T-helper 1 cell treated with Interleukin-12 subunit alpha and Interleukin-12 subunit beta and Interleukin-4 antibody, amounts not matched to agents 30 μg/mL and 1 μg/mL, for 36 hours (primary cell): ENCODE results near the gene SEC14L3.

ENCODE experiments used
- H3K27ac Mint-ChIP-seq: one replicate; pipeline ENCODE4 v1.8.0; 2021; ENCODE audit warnings: mild to moderate bottlenecking, mixed read lengths
- H3K27me3 Mint-ChIP-seq: one replicate; pipeline ENCODE4 v1.8.0; 2021; ENCODE audit warnings: low read depth, mixed read lengths
- H3K36me3 Mint-ChIP-seq: one replicate; pipeline ENCODE4 v1.8.0; 2021; ENCODE audit warnings: low read depth, mixed read lengths
- H3K4me1 Mint-ChIP-seq: one replicate; pipeline ENCODE4 v1.8.0; 2021; ENCODE audit warnings: low read depth, mixed read lengths
- H3K4me3 Mint-ChIP-seq: one replicate; pipeline ENCODE4 v1.8.0; 2021; ENCODE audit warnings: mild to moderate bottlenecking, moderate library complexity, mixed read lengths
- H3K9me3 Mint-ChIP-seq: one replicate; pipeline ENCODE4 v1.8.0; 2021; ENCODE audit warnings: mixed read lengths

The SEC14L3 gene

DNA sequence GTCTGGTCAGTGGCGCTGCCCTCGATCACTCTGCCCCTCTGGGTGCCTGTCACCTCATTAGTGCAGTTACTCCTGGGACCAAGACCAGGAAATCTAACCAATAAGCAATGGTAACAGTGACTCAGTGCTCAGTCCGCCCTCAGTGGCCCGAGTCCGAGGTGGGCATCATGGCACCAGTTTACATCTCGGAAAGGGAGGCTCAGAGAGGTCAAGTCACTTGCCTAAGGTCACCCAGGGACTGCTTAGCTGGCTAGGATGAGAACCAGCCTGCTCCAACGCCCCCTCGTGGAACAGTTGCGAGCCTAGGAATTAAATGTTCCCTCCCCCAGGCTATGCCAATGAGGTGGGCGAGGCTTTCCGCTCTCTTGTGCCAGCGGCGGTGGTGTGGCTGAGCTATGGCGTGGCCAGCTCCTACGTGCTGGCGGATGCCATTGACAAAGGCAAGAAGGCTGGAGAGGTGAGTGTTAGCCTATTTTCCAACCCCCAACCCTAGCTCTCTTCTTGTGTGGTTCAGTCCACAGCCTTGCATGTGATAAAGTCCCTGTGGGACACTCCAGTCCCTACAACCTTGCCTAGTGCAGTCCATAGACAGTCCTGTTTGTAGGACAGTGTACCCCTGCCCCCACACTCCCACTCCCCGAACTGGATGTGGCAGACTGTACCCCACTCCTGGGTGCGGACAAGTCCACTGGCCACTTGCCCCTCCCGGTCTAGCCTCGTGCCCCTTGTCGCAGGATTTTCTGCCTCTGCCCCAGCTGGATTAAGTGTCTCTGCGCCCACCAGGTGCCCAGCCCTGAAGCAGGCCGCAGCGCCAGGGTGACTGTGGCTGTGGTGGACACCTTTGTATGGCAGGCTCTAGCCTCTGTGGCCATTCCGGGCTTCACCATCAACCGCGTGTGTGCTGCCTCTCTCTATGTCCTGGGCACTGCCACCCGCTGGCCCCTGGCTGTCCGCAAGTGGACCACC lies 45.1 kb downstream of the SEC14L3 start:
- Mint-ChIP-seq H3K27ac (peak overlapping the region; percentile 92), H3K36me3 (peaks cover 17% of the 10 kb centered on the region), H3K9me3 (no peaks in the 10 kb centered on the region), H3K4me1 (peaks cover 38% of the 10 kb centered on the region), H3K4me3 (peak overlapping the region; percentile 90), H3K27me3 (no peaks in the 10 kb centered on the region)

GRCh38 chr22:30425616-30426387 lies 46.0 kb downstream of the SEC14L3 start, which contains the start of gene MTFP1:
Gene MTFP1 (plus strand): TSS chr22:30425768. CDS start chr22:30425880, 112 bp downstream.
- peaks cover 44% of the 10 kb centered on the region for H3K4me1 Mint-ChIP-seq
- H3K27me3 Mint-ChIP-seq, result no peaks in the 10 kb centered on the region
- H3K27ac Mint-ChIP-seq, result peak within 1 kb of the TSS; percentile 95
- H3K36me3 Mint-ChIP-seq, result peaks cover 21% of the 10 kb centered on the region
- no peaks in the 10 kb centered on the region for H3K9me3 Mint-ChIP-seq
- peak within 1 kb of the TSS; percentile 94 for H3K4me3 Mint-ChIP-seq

- Mint-ChIP-seq H3K9me3 (no peaks in the 10 kb centered on the region), H3K27me3 (no peaks in the 10 kb centered on the region), H3K27ac (peak overlapping the region; percentile 92), H3K36me3 (peaks cover 24% of the 10 kb centered on the region), H3K4me3 (peak overlapping the region; percentile 90), H3K4me1 (peaks cover 49% of the 10 kb centered on the region)
These were observed 46.5 kb downstream of the SEC14L3 start for GRCh38 chr22:30425327-30425615.

DNA sequence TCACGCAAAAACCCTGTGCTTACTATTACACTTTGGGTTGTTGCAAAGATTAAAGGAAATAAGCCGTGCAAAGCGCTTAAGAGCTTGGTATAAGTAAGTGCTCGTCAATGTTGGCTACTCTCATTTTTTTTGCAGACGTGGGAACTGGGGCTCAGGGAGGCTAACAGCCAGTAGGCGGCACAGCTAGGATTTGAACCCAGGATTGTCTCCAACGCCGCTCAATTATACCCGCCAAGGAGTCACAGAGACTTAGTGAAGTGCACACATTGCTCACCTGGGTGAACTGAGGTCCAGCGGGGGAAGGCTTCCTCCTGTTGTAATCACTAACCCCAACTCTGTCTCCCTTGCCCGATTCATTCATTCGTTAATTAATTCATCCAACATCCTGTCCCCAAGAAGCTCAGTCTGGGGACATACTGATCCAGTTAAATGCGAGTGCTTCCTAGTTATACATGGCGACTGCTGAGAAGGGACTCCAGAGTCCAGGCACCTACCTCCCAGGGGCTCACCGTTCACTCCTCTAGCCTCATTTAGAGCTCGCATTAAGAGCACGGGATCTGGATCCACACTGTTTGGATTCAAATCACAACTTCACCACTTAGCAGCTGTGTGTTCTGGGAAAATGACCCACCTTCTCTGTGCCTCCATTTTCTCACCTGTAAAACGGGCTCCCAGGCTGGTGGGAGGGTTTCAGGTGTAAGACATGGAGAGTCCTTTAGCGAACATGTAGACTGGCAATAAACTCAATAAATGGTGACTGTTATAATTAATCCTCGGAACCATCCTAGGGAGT lies 47.1 kb downstream of the SEC14L3 start:
- H3K4me3 Mint-ChIP-seq, result peak overlapping the region; percentile 94
- H3K27ac Mint-ChIP-seq, result peak overlapping the region; percentile 95
- H3K4me1 Mint-ChIP-seq, result peaks cover 50% of the 10 kb centered on the region
- H3K9me3 Mint-ChIP-seq, result no peaks in the 10 kb centered on the region
- H3K27me3 Mint-ChIP-seq, result no peaks in the 10 kb centered on the region
- peaks cover 21% of the 10 kb centered on the region for H3K36me3 Mint-ChIP-seq

- Mint-ChIP-seq H3K27me3 (no peaks in the 10 kb centered on the region), H3K4me3 (peak overlapping the region; percentile 94), H3K4me1 (peaks cover 52% of the 10 kb centered on the region), H3K36me3 (peaks cover 21% of the 10 kb centered on the region), H3K9me3 (no peaks in the 10 kb centered on the region), H3K27ac (peak overlapping the region; percentile 95)
These were observed 47.8 kb downstream of the SEC14L3 start for GRCh38 chr22:30423959-30424533.

GRCh38 chr22:30423301-30423958 lies 48.4 kb downstream of the SEC14L3 start:
- peaks cover 24% of the 10 kb centered on the region for H3K36me3 Mint-ChIP-seq
- peaks cover 52% of the 10 kb centered on the region for H3K4me1 Mint-ChIP-seq
- no peaks in the 10 kb centered on the region for H3K9me3 Mint-ChIP-seq
- no peaks in the 10 kb centered on the region for H3K27me3 Mint-ChIP-seq
- H3K27ac Mint-ChIP-seq, result peak overlapping the region; percentile 95
- peak overlapping the region; percentile 94 for H3K4me3 Mint-ChIP-seq

DNA sequence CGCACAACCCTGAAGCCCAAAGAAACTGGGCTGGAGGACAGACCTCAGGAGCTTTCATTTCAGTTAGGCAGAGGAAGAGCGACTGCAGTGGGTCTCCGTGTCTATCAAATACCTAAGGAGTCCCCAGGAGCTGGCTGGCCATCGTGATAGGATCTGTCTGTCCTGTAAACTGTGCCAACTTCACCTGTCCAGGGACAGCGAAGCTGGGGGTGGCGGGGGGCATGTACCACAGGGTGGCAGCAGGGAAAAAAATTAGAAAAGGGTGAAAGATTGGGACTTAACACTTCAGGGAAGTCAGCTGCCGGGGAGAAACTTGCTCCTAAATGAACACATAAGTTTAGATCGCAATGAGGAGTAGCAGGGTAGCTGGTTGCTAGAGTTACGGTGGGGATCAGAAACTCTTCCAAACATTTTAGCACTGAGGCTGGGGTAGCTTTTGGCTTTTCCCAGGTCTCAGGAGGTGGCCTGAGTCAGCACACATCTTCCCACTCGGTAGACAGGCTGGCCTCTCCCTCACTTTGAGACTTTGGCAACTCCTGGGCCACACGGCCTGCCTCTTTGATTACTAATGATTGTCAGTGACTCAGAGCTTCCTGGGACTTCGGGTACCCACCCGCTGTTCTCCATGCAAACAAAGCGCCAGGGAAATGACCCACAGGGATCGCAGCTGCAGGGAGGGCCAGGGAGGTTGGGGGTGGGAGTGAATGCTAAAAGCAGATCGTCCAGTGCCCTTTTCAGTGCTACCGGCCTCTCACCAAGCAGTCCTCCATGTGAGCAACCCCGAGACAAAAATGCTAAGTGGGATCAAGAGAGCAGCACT lies 49.1 kb downstream of the SEC14L3 start:
- H3K36me3 Mint-ChIP-seq, result peaks cover 27% of the 10 kb centered on the region
- no peaks in the 10 kb centered on the region for H3K9me3 Mint-ChIP-seq
- no peaks in the 10 kb centered on the region for H3K27me3 Mint-ChIP-seq
- H3K4me1 Mint-ChIP-seq, result peaks cover 52% of the 10 kb centered on the region
- H3K4me3 Mint-ChIP-seq, result peak overlapping the region; percentile 94
- peak overlapping the region; percentile 95 for H3K27ac Mint-ChIP-seq

DNA sequence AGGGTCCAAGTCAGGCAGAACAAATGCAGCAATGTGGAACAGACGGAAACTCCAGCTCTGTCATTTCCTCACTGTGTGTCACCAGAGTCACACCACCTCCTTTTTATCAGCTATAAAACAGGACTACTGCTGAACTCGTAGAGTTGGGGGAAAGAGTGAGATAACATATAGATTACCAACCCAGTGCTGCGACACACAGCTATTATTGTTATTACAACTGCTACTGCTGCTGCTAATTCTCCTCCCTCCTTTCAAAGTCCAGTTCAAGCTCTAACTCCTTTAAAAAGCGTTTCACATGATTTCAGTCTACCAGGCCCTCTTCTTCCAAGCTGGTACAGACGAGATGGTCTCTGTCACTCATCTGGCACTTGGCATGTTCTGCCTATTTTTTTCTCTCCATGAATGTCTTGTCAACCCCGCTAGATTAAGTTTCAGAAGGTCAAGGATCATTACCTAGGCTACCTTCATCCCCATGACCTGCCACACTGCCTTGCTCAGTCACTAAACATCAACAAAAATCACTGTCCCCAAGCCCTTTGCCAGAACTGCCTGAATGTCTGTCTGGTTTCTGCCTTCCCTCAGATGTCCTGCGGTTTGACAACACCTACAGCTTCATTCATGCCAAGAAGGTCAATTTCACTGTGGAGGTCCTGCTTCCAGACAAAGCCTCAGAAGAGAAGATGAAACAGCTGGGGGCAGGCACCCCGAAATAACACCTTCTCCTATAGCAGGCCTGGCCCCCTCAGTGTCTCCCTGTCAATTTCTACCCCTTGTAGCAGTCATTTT lies 49.9 kb downstream of the SEC14L3 start:
- Mint-ChIP-seq H3K27ac (peak overlapping the region; percentile 95), H3K4me1 (peaks cover 48% of the 10 kb centered on the region), H3K27me3 (no peaks in the 10 kb centered on the region), H3K4me3 (peak overlapping the region; percentile 94), H3K36me3 (peaks cover 27% of the 10 kb centered on the region), H3K9me3 (no peaks in the 10 kb centered on the region)

GRCh38 chr22:30420347-30421125 lies 51.3 kb downstream of the SEC14L3 start:
- H3K9me3 Mint-ChIP-seq, result no peaks in the 10 kb centered on the region
- no peaks in the 10 kb centered on the region for H3K27me3 Mint-ChIP-seq
- no peak overlapping the region for H3K4me3 Mint-ChIP-seq
- peaks cover 37% of the 10 kb centered on the region for H3K36me3 Mint-ChIP-seq
- H3K27ac Mint-ChIP-seq, result peak overlapping the region; percentile 10
- peaks cover 39% of the 10 kb centered on the region for H3K4me1 Mint-ChIP-seq

DNA sequence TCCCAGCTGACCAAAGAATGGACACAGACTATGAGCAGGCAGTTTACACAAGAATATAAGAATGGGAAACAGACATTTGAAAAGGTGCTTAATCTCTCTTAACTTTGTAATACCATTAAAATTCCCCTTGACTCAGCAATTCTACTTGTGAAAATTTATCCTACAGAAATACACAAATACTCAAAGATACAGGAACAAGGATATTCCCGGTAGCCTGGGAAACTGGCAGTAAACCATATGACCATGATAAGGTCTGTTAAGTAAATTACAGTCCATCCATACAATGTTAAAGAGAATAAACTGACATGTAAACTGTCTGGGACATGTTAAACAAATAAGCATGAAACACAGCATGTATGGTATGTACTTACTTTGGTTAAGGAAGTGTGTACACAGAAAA lies 55.0 kb downstream of the SEC14L3 start:
- Mint-ChIP-seq H3K9me3 (no peaks in the 10 kb centered on the region), H3K4me1 (peaks cover 32% of the 10 kb centered on the region), H3K4me3 (no peak overlapping the region), H3K36me3 (peaks cover 42% of the 10 kb centered on the region), H3K27ac (no peak overlapping the region), H3K27me3 (no peaks in the 10 kb centered on the region)

DNA sequence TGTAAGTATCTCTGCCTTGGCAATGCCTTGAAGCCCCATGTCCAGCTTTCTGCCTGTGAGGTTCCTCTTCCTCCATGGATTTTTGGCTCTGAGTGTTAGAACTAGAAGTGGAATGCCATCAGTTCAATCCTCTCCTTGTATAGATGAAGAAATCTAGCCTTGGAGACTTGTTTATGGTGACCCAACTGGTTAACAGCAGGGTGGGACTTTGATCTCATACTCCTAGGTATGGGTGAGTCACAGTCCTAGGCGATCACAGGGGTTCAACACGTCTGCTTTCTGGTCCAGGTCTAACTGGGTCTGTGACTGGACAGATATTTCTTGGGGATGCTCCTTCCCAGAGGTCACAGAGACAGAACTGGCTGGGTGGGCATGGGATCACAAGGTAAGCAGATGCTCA lies 55.4 kb downstream of the SEC14L3 start:
- H3K27me3 Mint-ChIP-seq, result no peaks in the 10 kb centered on the region
- H3K4me3 Mint-ChIP-seq, result no peak overlapping the region
- no peak overlapping the region for H3K27ac Mint-ChIP-seq
- peaks cover 40% of the 10 kb centered on the region for H3K36me3 Mint-ChIP-seq
- H3K9me3 Mint-ChIP-seq, result no peaks in the 10 kb centered on the region
- H3K4me1 Mint-ChIP-seq, result peaks cover 28% of the 10 kb centered on the region

DNA sequence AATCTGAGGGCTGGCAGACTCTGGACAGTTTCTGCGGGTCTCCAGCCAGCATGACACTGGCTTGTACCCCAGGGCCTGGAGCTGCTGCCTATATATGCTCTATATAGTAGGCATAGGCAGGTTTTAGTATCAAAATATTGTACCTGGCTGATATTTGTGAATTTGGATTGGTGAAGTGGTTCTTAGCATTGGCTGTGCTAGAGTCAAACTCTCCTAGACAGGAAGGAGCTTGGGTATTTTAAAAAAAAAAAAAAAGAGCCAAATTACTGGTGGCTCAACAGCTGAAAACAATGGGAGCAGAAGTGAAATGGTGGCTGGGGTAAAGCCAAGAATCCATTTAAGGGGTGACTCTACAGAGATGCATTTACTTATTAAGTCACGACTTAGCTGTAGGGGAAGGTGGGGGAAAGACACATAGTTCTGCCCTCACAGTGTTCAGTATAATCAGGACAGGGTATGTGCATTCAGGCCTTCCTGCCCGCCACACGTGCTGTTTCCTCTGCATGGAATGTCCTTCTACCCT lies 57.2 kb downstream of the SEC14L3 start:
- no peaks in the 10 kb centered on the region for H3K27me3 Mint-ChIP-seq
- H3K4me1 Mint-ChIP-seq, result peaks cover 18% of the 10 kb centered on the region
- no peak overlapping the region for H3K4me3 Mint-ChIP-seq
- peak overlapping the region; percentile 24 for H3K27ac Mint-ChIP-seq
- H3K9me3 Mint-ChIP-seq, result no peaks in the 10 kb centered on the region
- peaks cover 43% of the 10 kb centered on the region for H3K36me3 Mint-ChIP-seq
